Left colon (tissue), 2 donors: Measurements from ENCODE around the gene CGNL1. TPM values are rescaled to one million over a fixed set of nuclear protein-coding genes. Genes with fewer than 3 reads are reported as not detected.

Source experiments
- ATAC-seq: fragments of 200-7000 bp; cut with Tn5 transposase; one replicate; pipeline ENCODE4 v1.9.1; 2020; ENCODE audit warnings: mild to moderate bottlenecking, moderate library complexity
- DNase-seq, 2 donors: peaks; one replicate each; pipeline ENCODE4 v3.0.0-alpha.2; 2020
- intact Hi-C, 2 donors: fragments of 100-400 bp; cut with DNase I in 1 of 2; cut with micrococcal nuclease in 1 of 2; formaldehyde crosslinking; loops; one replicate each; pipeline versions ENCODE4 v1.11.2 to v1.14.0; 2022; cut with DNase I, micrococcal nuclease
- total RNA-seq, 2 donors: library from RNA; stranded (reverse); fragmentation: NEBNext Ultra II Directional; extraction: Animal tissue kit (Norgen Biotek cat#: 25700); gene quantifications; one replicate each; pipeline ENCODE4 v1.2.1, GENCODE V29; 2021
- donor health status: DM: no; HTN: no; CAD: no.
- donor health status: DM: yes; HTN: yes; CAD: no.

The CGNL1 gene
- total RNA-seq, 2 donors from 2014 or later = 2.8 to 4.1 TPM

- no peak for ATAC-seq
These were observed 125.8 kb downstream of the CGNL1 start for GRCh38 chr15:57502116-57502515.

GRCh38 chr15:57503051-57503702, 126.9 kb downstream of the CGNL1 start:
- intact Hi-C loops = no loop called here
- no peak for ATAC-seq
- no peak for DNase-seq

More at GRCh38 chr15:57502116-57502515, 125.8 kb downstream of the CGNL1 start:
- no peak for DNase-seq
- intact Hi-C loops = no loop called here

- intact Hi-C loops = no loop called here
- DNase-seq = no peak
- no peak for ATAC-seq
These were observed 127.8 kb downstream of the CGNL1 start for GRCh38 chr15:57503911-57504598.

GRCh38 chr15:57504599-57504940, 128.3 kb downstream of the CGNL1 start:
- intact Hi-C loops = no loop called here
- no peak for DNase-seq
- ATAC-seq = no peak

GRCh38 chr15:57505056-57505715, 128.9 kb downstream of the CGNL1 start:
- peak; percentile 67 for ATAC-seq
- intact Hi-C loops = no loop called here
- peak; percentile 35 to 43 for DNase-seq

- peak; percentile 76 for ATAC-seq
These were observed 129.7 kb downstream of the CGNL1 start for GRCh38 chr15:57505949-57506391.

GRCh38 chr15:57506422-57506821, 130.1 kb downstream of the CGNL1 start:
- intact Hi-C loops = no loop called here
- ATAC-seq (no peak), DNase-seq (no peak)

More at GRCh38 chr15:57505949-57506391, 129.7 kb downstream of the CGNL1 start:
- peak; percentile 65 to 85 for DNase-seq
- intact Hi-C loops = no loop called here

- intact Hi-C loops = no loop called here
- ATAC-seq (peak; percentile 64), DNase-seq (no peak)
These were observed 130.8 kb downstream of the CGNL1 start for GRCh38 chr15:57507111-57507510.

- DNase-seq = no peak
- ATAC-seq = no peak
- intact Hi-C loops = no loop called here
These were observed 132.8 kb downstream of the CGNL1 start for GRCh38 chr15:57509126-57509525.

- ATAC-seq (no peak), DNase-seq (no peak)
- intact Hi-C loops = no loop called here
These were observed 133.7 kb downstream of the CGNL1 start for GRCh38 chr15:57509965-57510364.

- intact Hi-C loops = no loop called here
- DNase-seq (peak in 1 of 2 donors; percentile 31), ATAC-seq (no peak)
These were observed 134.3 kb downstream of the CGNL1 start for GRCh38 chr15:57510647-57511046.

GRCh38 chr15:57516327-57517029, 140.2 kb downstream of the CGNL1 start:
- ATAC-seq = peak; percentile 49
- intact Hi-C loops = no loop called here
- DNase-seq = no peak

GRCh38 chr15:57517030-57517671, 140.8 kb downstream of the CGNL1 start:
- no peak for DNase-seq
- no peak for ATAC-seq
- intact Hi-C loops = no loop called here

GRCh38 chr15:57518779-57519405, 142.6 kb downstream of the CGNL1 start:
- intact Hi-C loops = no loop called here

GRCh38 chr15:57519806-57520205, 143.5 kb downstream of the CGNL1 start:
- ATAC-seq (no peak), DNase-seq (no peak)
- intact Hi-C loops = no loop called here

More at GRCh38 chr15:57518779-57519405, 142.6 kb downstream of the CGNL1 start:
- DNase-seq (no peak), ATAC-seq (no peak)

GRCh38 chr15:57521503-57521902, 145.2 kb downstream of the CGNL1 start:
- ATAC-seq = no peak
- DNase-seq = no peak
- intact Hi-C loops = no loop called here

- intact Hi-C loops = no loop called here
- DNase-seq (no peak), ATAC-seq (peak; percentile 85)
These were observed 145.8 kb downstream of the CGNL1 start for GRCh38 chr15:57522148-57522547.

- intact Hi-C loops = loop anchor here in 1 of 2 donors (5.0 kb wide), 1 partner anchor 188 kb away; no protein-coding TSS in a partner anchor
- DNase-seq (no peak), ATAC-seq (no peak)
These were observed 149.3 kb downstream of the CGNL1 start for GRCh38 chr15:57525581-57525980.
